GM18498 (cell line): ENCODE measurements around the gene GRPEL1.

Experiments
- ATAC-seq: cut with Tn5 transposase; IDR thresholded peaks from one replicate; pipeline ENCODE4 v1.9.1; 2021; ENCODE audit warnings: mild to moderate bottlenecking, moderate library complexity; ENCODE audit not compliant: unreplicated experiment

Gene GRPEL1

DNA sequence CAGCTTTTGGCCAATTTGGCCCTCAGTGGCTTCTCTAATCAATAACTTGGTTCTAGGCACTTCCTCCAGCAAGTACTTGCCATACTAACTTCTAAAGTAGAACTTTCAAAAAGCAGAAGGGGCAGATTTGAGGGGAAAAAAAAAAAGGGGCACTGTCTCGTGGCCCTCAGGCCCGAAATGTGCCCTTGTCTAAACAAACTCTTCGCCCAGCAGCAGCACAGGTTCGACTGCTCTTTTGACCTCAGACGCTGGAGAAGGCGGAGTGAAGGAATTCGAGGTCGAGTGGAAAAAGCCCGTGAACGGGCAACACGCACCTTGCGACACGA is 775 bp downstream of the GRPEL1 start:
- ATAC-seq = no peak

DNA sequence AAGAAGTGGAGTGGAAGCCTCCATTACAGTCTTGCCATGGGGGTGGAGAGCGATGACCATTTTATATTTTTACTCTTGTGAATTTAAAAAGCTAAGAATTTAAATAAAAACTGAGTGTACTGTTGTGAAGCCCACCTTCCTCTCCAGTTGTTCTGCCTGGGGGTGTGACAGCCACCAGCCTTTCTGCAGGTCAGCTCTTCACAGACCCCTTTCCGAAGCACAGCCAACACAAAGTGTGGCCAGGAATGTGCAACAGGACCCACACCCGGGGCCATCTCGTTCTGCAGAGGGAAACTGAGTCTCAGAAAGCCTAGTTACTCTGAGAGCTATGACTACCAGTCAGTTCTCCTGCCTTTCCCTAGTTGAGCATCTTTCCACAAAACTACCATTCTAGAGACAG is 1.4 kb downstream of the GRPEL1 start:
- no peak for ATAC-seq

DNA sequence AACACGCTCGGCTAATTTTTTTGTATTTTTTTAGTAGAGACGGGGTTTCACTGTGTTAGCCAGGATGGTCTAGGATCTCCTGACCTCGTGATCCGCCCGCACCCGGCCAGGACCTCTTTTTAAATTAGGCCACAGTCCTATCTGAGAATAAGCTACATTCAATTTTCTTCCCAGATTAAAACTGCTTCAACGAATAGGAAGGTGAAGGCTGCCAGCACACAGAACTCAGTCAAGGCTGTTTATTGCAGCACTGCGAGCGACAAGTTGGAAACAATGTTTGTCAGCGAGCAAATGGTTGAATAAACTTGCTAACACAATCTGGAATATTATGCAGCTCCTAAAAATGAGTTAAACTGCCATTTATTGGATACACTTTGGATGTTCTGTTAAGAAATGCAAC is 1.9 kb downstream of the GRPEL1 start:
- no peak for ATAC-seq

DNA sequence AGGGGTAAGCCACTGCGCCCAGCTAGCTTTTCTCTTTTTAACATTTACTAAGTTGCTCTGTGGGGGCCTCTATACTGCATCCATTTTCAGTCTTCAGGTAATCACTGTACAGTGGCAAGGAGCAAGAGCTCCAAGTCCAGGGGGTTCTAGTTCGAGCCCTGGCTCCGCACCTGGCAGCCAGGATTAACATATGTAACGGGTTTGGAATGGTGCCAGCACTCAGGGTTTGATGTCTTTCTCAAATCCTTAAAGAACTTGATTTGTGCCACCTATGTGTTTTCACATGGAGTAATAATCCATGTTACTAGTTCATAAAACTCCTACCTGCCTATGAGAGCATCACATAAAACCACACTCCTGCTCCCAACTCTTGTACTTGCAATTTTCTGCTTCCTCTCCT is 4.5 kb downstream of the GRPEL1 start:
- ATAC-seq = no peak

DNA sequence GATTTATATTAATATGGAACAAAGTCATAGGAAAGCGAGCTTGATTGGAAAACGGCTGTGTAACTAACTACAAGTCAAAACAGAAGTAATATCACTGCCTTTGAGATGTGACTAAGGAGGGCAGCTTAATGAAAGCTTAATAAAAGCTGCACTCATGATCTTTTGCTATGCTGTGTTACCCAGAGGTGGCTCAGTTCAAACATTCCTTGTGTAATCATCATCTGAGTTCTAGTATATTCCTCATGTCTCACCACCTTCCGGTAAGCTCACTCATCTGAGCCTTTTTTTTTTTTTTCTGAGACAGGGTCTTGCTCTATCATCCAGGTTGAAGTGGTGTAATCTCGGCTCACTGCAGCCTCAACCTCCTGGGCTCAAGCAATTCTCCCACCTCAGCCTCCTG is 5.0 kb downstream of the GRPEL1 start:
- no peak for ATAC-seq

DNA sequence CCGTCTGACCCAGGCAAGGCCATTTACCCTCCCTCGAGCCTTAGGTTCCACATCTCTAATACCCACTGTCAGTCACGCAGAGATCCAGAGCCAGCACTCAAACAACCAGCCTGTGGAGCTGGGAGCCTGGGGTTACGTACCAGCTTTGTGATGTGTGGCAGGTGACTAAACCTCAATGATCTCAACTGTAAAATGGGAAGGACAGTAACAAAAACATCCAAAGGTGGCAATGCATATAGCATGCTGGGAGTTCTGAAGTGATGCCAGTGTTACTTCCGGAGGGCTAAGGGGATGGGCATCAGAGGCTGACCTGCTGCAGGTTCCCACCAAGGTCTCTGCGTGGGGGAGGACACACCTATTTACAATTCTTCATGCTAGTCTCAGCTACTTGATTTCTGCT is 6.0 kb downstream of the GRPEL1 start:
- no peak for ATAC-seq

DNA sequence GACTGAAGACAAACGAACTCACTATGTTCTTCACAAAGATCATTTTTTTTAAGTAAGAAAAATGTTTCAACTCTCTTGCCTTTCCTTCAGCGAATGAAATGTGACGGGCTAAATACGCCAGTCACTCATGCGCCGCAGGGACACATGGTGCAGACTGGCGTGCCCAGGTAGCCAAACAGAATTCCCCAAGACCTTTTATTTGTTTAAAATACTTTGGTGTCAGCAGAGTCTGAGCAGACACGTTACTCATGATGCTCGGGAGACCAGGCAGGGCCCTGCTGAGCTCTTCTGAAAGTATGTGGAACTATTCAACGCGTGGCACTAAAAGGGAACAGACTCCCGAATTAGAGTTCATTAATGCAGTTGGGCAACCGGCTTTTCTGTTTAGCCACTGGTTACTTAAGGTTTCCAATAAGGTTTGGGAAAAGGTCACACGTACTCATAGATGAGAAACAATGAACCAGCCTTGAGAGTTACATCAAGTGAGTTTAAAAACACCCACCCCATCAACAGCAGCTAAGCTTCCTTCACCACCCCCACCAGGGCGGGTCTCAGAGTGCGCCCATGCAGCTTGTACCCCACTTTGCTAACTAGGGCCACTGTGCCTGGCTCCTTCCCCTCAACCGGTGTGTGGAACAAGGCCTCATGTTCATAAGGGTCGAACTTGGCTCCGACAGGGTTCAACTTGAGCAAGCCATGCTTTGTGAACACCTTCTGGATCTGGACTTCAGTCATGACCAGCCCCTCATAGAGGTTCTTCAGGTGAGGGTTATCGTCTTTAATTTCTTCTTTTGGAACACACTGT is 7.3 kb downstream of the GRPEL1 start:
- no peak for ATAC-seq

DNA sequence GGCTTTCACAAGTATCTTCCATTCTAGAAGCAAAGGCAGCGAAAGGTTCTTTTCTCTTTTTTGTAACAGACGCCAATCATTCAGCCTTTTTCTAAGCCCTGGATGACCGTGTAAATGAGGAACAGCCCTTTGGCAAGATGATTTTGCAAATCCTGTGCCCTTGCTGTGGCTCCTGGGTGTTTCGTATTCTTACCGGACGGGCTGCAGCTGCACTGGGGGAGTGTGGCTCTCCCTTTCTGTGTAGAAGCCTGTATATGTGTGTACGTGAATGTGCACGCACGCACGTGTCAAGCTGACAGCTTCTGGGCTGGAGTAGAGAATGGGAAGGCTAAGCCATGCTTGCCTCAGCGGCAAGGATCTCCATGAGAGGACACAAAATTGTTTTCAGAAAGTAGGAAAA is 8.2 kb downstream of the GRPEL1 start:
- no peak for ATAC-seq

DNA sequence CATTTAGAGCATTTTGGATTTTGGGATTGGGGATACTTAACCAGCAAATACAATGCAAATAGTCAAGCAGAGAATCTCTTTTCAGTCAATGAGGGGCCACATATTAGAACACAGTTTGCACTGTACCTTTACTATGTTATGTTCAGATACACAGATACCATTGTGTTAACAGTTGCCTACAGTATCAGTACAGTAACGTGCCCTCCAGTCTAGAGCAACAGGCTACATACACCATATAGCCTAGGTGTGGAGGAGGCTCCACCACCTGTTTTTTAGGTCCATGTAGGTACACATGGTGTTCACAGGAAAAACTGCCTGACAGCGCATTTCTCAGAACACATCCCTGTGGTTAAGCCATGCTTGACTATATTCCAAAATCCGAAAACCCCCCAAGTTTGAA is 9.1 kb downstream of the GRPEL1 start:
- peak; percentile 29 for ATAC-seq

DNA sequence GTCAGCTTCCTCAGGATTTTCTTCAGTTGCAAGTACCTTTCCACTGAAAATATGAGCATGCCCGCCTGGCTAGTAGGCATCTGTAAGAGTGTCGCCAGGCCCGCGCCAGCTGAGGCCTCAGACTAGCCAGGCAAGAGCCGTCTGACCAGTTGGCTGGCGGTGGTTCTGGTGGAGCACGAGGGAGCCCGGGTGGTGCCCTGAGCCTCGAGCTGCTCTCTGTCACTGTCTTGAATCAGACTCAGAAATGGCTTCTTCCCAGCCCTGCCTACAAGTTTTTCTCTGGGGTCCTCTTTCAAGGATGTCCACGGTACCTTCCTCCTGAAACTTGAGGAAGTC is 11.9 kb downstream of the GRPEL1 start:
- ATAC-seq = no peak

DNA sequence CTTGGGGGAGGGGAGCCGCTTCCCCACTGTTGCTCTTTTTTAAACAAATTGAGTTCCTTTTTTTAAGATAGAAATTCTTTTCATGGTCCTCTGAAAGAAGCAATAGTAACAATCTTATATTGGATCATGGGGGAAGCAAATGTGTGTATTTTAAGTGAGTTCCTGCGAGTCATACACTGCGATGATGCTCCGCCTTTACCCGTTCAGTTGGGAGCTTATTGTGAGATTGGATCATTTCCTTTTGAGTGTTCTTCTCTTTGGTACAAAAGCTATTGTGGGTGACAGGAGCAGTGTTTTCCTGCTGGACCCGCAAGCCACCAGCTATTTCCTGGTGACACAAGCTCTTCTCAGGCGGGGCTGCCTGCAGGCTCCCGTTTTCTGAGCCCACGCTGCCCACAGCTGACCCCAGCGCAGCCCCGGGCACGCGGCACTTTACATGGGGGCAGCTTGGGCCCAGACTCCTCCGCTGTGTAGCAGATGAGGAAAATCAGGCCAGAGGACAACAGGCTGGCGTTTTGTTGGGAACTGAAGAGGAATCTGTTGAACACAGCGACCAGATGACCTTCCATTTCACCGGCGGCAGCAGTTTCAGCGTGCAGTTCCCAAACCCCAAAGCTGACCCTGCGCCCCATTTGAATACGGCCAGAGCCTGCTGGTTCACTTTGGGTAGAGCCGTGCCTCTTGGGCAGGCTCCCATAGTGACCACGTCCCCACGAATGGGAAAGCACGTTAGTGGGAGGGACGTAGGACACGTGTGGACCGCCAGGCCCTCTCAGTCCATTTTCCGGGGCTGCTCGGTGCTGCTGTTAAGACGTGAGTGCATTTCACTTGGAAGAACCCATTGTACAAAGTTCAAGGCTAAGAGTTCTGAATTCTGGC is 12.5 kb downstream of the GRPEL1 start:
- no peak for ATAC-seq

DNA sequence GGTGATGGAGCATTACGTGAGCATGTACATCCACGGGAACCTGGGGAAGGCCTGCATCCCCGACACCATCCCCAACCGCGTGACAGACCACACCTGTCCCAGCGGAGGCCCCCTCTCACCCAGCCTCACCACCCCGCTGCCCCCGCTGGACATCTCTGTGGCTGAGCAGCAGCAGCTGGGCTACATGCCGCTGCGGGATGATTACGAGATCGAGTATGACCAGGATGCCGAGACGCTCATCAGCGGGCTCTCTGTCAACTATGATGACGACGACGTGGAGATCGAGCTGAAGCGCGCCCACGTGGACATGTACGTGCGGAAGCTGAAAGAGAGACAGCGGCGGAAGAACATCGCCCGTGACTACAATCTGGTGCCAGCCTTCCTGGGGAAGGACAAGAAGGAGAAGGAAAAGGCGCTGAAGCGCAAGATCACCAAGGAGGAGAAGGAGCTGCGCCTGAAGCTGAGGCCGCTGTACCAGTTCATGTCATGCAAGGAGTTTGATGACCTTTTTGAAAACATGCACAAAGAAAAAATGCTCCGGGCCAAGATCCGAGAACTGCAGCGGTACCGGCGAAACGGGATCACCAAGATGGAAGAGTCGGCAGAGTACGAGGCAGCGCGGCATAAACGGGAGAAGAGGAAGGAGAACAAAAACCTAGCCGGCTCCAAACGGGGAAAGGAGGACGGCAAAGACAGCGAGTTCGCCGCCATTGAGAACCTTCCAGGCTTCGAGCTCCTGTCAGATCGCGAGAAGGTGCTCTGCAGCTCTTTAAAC is 13.6 kb downstream of the GRPEL1 start:
- ATAC-seq = no peak

DNA sequence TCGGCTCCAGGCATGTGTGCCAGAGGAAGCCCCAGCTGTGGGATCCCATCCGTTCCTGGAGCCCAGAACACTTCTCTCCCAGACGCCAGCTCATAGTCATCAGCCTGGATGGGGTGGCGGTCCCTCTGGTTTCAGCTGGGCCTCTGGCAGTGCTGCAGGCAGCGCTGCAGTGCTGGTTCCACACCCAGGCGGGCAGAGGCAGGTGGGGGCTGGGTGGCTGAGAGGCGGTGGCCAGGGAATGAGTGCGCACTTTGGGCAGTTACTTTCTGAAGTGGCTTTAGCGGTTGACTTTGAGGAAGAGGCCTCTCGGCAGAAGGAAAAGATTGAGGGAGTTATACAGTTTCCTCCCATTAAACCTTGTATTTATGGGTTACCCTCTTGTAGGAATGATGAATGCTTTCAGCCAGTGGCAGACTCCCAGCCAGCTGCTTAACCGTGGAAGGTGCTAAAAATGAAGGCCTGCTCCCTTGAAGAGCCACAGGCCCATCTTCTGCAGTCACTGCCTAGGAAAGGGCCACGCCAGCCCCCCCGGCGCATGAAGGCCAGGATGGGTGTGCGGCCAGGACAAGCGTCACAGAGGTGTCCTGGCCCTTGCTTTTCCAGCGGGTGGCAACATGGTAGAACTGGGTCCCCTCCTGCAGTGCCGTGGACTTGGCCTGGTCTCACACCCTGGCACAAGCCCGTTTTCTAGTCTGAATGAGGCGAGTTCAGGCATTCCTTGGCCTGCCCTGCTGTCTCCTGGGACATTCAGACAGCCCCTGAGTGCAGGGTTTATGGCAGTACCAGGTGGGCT is 14.7 kb downstream of the GRPEL1 start:
- ATAC-seq = no peak

DNA sequence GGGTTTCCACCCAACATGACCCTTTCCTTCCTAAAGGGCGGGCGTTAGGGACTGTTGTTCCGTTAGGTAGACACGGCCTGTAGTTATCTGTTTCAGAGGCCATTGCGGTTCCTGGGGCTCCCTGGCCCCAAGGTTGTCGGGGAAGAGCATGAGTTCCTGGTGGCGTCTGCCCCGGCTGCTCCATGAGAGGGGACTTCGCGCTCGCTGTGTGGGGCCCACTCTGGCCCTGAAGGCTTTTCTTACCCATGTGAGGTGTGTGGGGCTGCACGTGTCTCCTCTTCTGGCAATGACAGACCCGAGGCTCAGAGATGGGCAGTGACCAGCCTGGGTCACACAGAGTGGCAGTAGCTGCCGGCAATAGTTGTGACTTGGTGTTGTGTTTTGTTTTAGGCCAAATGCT is 15.6 kb downstream of the GRPEL1 start:
- ATAC-seq = no peak

DNA sequence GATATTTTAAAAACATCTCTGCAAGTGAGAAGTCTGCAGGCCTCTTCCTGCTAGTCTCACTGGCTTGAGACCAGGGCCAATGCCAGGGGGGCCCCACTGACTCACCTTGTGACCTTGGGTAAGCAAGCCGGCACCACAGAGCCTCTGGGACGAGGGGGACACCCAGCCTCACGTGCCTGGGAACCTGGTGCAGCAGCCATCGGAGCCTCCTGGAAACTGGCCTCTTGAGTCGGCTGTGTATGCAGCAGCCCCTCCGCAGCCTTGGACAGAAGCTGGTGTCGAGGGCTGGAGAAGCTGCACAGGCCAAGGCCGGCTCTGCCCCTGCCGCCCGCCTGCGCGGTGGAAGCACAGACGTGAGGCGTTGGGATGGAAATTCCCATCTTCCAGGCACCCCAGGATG is 16.0 kb downstream of the GRPEL1 start:
- ATAC-seq = no peak

DNA sequence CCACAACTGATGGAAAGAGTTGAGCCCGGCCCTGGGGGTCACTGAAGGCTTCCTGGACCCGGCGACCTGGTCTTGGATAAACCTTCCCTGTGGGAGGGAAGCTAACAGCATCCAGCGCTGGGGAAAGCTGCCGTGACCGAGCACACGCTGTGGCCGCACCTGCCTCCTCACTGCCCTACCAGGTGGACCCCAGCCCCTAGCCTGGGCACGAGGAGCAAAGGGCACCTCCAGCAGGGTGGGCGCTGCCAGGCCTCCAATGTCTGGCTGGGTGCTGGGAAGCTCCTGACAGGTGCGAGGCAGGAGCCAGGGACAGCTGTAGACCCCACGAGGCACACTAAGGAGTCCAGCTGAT is 16.7 kb downstream of the GRPEL1 start:
- ATAC-seq = no peak

DNA sequence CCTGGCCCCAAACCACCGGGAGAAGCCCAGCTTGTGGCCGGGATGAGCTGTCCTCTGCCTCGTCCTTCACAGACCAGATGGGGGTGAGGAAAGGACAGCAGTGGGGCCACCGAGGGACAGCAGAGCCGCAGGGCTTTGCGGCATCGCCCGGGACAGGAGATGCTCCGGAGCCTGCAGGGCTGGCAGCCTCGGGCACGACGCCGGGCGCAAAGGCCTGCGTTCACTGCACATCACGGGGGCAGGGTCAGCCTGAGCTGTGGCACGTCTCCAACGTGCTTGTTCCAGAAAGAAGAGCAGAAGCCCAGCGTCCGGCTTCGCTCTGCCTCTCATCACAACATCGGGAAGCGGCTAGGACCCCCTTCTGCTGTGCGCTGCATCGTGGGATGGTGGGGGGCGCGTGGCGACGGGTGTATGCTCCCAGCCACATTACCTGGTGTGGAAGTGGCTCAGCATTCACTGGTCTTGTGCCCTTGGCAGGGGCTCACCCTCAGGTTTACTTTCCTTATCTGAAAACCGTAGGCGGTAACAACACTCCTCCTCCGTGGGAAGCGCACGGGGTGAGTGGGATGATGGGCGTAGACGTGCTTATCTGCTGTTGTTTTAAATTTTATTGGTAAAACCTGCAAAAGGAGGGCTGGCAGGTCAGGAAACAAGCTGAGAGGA is 17.3 kb downstream of the GRPEL1 start:
- no peak for ATAC-seq

DNA sequence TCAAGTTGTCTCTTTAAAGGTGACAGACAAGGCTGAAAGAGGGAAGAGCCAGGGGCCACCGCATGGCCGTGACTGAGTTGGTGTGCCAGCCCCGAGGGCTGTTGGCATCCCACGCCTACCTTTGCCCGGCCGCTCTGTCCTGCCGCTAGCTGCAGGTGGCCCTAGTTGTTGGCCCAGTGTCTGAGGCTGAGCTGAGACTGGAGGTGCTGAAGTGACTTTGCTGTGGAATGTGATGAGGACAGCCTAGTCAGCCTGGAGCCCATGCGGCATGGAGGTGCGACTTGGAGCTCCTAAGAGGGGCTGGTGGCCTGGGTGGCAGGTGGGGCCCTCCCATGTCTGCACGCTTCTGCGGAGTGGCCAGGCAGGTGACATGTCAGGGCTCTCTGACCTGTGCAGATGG is 18.1 kb downstream of the GRPEL1 start:
- ATAC-seq = no peak

DNA sequence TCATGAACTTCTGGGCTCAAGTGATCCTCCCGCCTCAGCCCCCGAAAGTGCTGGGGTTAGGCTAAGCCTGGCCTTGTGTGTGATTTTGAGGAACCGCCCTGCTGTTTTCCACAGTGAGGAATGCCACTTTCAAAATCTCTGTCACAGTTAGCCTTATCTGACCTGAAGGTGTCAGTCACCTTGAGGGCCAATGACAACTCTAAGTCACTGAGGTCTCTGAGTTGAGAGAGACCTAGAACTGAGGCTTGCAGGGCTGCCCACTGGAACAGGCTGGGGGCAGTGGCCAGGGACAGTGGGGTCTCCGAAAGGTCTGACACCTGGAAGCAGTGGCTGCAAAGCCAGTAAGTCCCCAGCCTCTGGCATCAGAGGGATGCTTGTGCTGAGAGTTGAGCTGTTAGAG is 18.6 kb downstream of the GRPEL1 start:
- no peak for ATAC-seq

DNA sequence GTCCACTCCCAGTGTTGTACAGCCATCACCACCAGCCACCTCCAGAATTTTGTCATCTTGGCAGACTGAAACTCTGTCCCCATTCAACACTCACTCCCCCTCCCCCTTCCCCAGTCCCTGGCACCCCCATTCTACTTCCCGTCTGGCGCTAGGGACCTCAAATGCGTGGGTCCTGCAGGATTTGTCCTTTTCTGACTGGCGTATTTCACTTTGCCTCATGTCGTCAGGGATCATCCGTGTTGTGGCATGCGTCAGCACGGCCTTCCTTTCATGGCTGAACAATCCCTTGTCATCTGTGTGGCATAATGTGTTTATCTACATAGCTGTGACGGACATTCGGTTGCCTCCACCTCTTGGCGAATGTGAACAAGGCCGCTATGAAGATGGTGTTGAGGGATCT is 19.2 kb downstream of the GRPEL1 start:
- ATAC-seq = no peak

DNA sequence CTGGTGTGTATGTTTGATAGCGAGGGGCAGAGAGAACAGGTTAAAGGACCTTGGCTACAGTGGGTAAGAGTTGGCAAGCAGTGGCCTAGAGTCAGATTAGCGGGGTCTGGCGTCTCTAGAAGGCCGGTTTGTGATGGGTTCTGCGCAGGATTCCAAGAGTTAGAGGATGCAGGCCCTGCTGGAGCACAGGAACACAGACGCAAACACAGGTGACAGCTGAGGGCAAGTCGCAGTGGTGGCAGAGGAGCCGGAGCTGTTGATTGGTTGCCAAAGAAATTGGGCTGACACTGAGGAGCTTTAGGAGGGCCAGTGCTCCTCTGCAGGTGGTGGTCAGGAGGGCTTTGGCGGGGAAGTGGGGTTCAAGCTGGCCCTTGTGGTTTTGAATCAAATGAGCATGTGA is 20.9 kb downstream of the GRPEL1 start:
- no peak for ATAC-seq
